A673 (cell line): ENCODE data around the gene ARHGAP15. TPM values are rescaled to one million over a fixed set of nuclear protein-coding genes. Genes with fewer than 3 reads are reported as not detected.
A peak's percentile ranks its signal among the peaks of the same experiment; 100 is the strongest.

ENCODE experiments used
- BruUV-seq: library from RNA; stranded (reverse); fragments of 400-500 nt; replicated peaks from 2 replicates; lab custom pipeline; 2021; lab: Mats Ljungman, UMichigan
- CTCF ChIA-PET: fragments of 300-600 bp; sonication (Branson Sonifier 250); formaldehyde crosslinking; loops from one replicate; lab custom pipeline; 2022; ENCODE audit warnings: antibody characterized with exemption; lab: Charles Lee
- POLR2A ChIA-PET: fragments of 300-600 bp; sonication (Branson Sonifier 250); formaldehyde crosslinking; loops from one replicate; lab custom pipeline; 2022; ENCODE audit warnings: antibody characterized with exemption; ENCODE audit not compliant: low non-redundant PET; lab: Charles Lee
- DNase-seq: peaks from one replicate; pipeline ENCODE4 v3.0.0-alpha.2; 2015; ENCODE audit warnings: low spot score
- H3K27ac ChIP-seq: fragments of 200-600 bp; sonication (generic); 2 replicates; pipeline ENCODE4 v1.5.1; 2016; ENCODE audit warnings: mixed run types, low read depth, mild to moderate bottlenecking, mixed read lengths, antibody characterized with exemption, low read length; ENCODE audit not compliant: poor library complexity, severe bottlenecking
- H3K27me3 ChIP-seq: fragments of 200-600 bp; sonication (generic); replicated peaks from 2 replicates; pipeline ENCODE4 v1.6.1; 2017; ENCODE audit warnings: mixed run types, low read depth, mild to moderate bottlenecking, mixed read lengths, antibody characterized with exemption, low read length; ENCODE audit not compliant: insufficient read depth, poor library complexity
- H3K36me3 ChIP-seq: fragments of 200-600 bp; sonication (generic); 2 replicates; pipeline ENCODE4 v1.6.1; 2016; ENCODE audit warnings: mixed run types, mild to moderate bottlenecking, mixed read lengths, antibody characterized with exemption, low read length; ENCODE audit not compliant: insufficient read depth, poor library complexity, severe bottlenecking
- H3K4me1 ChIP-seq: fragments of 200-600 bp; sonication (generic); 2 replicates; pipeline ENCODE4 v1.6.1; 2017; ENCODE audit warnings: mixed run types, mild to moderate bottlenecking, mixed read lengths, antibody characterized with exemption, low read length; ENCODE audit not compliant: insufficient read depth, poor library complexity, severe bottlenecking
- H3K4me3 ChIP-seq: fragments of 200-600 bp; sonication (generic); 2 replicates; pipeline ENCODE4 v1.5.1; 2016; ENCODE audit warnings: low read depth, mixed run types, mild to moderate bottlenecking, mixed read lengths, low read length; ENCODE audit not compliant: poor library complexity, severe bottlenecking
- H3K9me3 ChIP-seq: fragments of 200-600 bp; sonication (generic); 2 replicates; pipeline ENCODE4 v1.6.1; 2016; ENCODE audit warnings: mixed run types, low read depth, mild to moderate bottlenecking, mixed read lengths, antibody characterized with exemption, low read length; ENCODE audit not compliant: poor library complexity, severe bottlenecking
- CTCF ChIP-seq: fragments of 300-800, 200-600 bp; sonication (generic); conservative IDR thresholded peaks from 2 replicates; pipeline ENCODE4 v1.5.1; 2017; ENCODE audit warnings: low read depth, mild to moderate bottlenecking, antibody characterized with exemption, low read length, moderate library complexity, mixed read lengths
- EZH2 ChIP-seq: fragments of 200-600 bp; sonication (generic); IDR thresholded peaks from 2 replicates; pipeline ENCODE4 v1.6.1; 2017; ENCODE audit warnings: borderline replicate concordance, low read depth, mild to moderate bottlenecking, mixed read lengths, antibody characterized with exemption, low read length; ENCODE audit not compliant: poor library complexity, severe bottlenecking
- intact Hi-C: fragments of 100-400 bp; cut with micrococcal nuclease; formaldehyde crosslinking; loops from one replicate; pipeline ENCODE4 v1.10.0; 2022; ENCODE audit not compliant: unreplicated experiment
- total RNA-seq: library from RNA; stranded (reverse); gene quantifications from 2 replicates; pipeline ENCODE4 v1.2.3, GENCODE V29; 2021

Gene ARHGAP15
- total RNA-seq, 1 experiment from 2014 or later = not detected

GRCh38 chr2:143686585-143687164 lies 557.5 kb downstream of the ARHGAP15 start:
- no peak overlapping the region for H3K27ac ChIP-seq
- no peak overlapping the region for H3K4me3 ChIP-seq
- TF ChIP-seq CTCF = peak; percentile 72
- TF ChIP-seq EZH2 = no peak
- ChIA-PET CTCF (no interaction called here), POLR2A (no interaction called here)
- H3K27me3 ChIP-seq = no peaks in the 10 kb centered on the region
- no peaks in the 10 kb centered on the region for H3K4me1 ChIP-seq
- peak; percentile 78 for DNase-seq
- H3K36me3 ChIP-seq = no peaks in the 10 kb centered on the region
- no TSS peak for BruUV-seq
- no peaks in the 10 kb centered on the region for H3K9me3 ChIP-seq
- intact Hi-C loops = no loop called here

GRCh38 chr2:143688248-143688647 lies 559.0 kb downstream of the ARHGAP15 start:
- no peaks in the 10 kb centered on the region for H3K4me1 ChIP-seq
- TF ChIP-seq CTCF (no peak), EZH2 (no peak)
- no peak for DNase-seq
- intact Hi-C loops = no loop called here
- H3K27me3 ChIP-seq = no peaks in the 10 kb centered on the region
- no peaks in the 10 kb centered on the region for H3K9me3 ChIP-seq
- BruUV-seq = no TSS peak
- ChIA-PET POLR2A (no interaction called here), CTCF (no interaction called here)
- H3K36me3 ChIP-seq = no peaks in the 10 kb centered on the region
- no peak overlapping the region for H3K4me3 ChIP-seq
- H3K27ac ChIP-seq = no peak overlapping the region

GRCh38 chr2:143688815-143689214 lies 559.6 kb downstream of the ARHGAP15 start:
- Histone ChIP-seq H3K27me3 (no peaks in the 10 kb centered on the region), H3K4me3 (no peak overlapping the region), H3K9me3 (no peaks in the 10 kb centered on the region), H3K36me3 (no peaks in the 10 kb centered on the region), H3K27ac (no peak overlapping the region), H3K4me1 (no peaks in the 10 kb centered on the region)
- CTCF ChIA-PET = no interaction called here
- intact Hi-C loops = no loop called here
- no peak for DNase-seq
- TF ChIP-seq CTCF (no peak), EZH2 (no peak)
- no TSS peak for BruUV-seq
- POLR2A ChIA-PET = interaction anchor here (0.6 kb wide), 1 partner anchor 80 kb away, joined by 3 read pairs; no protein-coding TSS in a partner anchor
